Measurements from ENCODE around the gene M1AP. TPM values are rescaled to one million over a fixed set of nuclear protein-coding genes. Genes with fewer than 3 reads are reported as not detected.

The M1AP gene
- total RNA-seq, 1 donor from 2014 or later = 0.20 TPM

DNA sequence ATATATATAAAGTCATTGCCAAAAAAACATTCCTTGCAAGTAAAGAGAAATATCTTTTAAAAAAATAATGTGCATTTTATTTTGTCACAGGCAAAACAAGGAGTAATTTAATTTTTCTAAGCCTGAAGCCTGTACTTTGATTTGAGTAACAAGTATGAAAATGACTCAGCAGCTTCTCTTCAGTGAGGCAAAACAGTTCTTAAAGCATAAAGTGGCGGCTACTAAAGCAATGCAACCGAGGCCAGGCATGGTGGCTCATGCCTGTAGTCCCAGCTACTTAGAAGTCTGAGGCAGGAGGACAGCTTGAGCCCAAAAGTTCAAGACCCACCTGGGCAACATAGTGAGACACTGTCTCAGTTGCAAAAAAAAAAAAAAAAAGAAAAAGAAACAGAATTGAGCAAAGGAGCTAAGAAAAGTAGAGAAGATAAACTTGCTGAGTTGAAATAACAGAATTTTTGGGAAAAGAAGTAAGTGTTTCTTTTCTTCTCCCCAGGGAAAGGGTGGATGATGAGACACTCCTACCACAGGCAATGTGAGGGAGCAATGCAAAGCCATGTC is 64.0 kb downstream of the M1AP start:
- peak overlapping the region; percentile 57 for H3K4me3 Mint-ChIP-seq (ENCODE audit: unreplicated experiment)
- Histone ChIP-seq H3K4me3 (ENCODE audit: insufficient read depth, low read depth, low read length) (no peak overlapping the region), H4K20me1 (ENCODE audit: insufficient read depth, low read length) (no peaks in the 10 kb centered on the region), H3K79me2 (ENCODE audit: insufficient read depth, low read length) (no peaks in the 10 kb centered on the region), H3K36me3 (ENCODE audit: insufficient read depth, low read length) (no peaks in the 10 kb centered on the region), H3K4me2 (ENCODE audit: low read length) (peak overlapping the region; percentile 56), H3K27ac (ENCODE audit: low read depth, low read length) (peak overlapping the region; percentile 19), H3K9me3 (ENCODE audit: insufficient read depth, low read depth, low read length) (no peaks in the 10 kb centered on the region), H2AFZ (ENCODE audit: low read depth, low read length) (no peak overlapping the region), H3K4me1 (ENCODE audit: insufficient read depth, low read length) (peaks cover 21% of the 10 kb centered on the region), H3K9ac (ENCODE audit: low read length) (no peak overlapping the region), H3K27me3 (ENCODE audit: insufficient read depth, low read length) (peaks cover 4% of the 10 kb centered on the region)
- H3K27ac Mint-ChIP-seq (ENCODE audit: unreplicated experiment) = peak overlapping the region; percentile 95
- DNase-seq (ENCODE audit: low read depth) (peak; percentile 47), FAIRE-seq (no peak)
- H3K36me3 Mint-ChIP-seq (ENCODE audit: low read depth, unreplicated experiment) = no peaks in the 10 kb centered on the region
- no peaks in the 10 kb centered on the region for H3K9me3 Mint-ChIP-seq (ENCODE audit: unreplicated experiment)
- H3K4me1 Mint-ChIP-seq (ENCODE audit: low read depth, unreplicated experiment) = peaks cover 19% of the 10 kb centered on the region
- TF ChIP-seq CTCF (IDR thresholded peaks at IDR 0.05; ENCODE audit: insufficient read depth, low read depth, low read length) = no peak
- no peak for TF ChIP-seq EZH2 (IDR thresholded peaks at IDR 0.05; ENCODE audit: insufficient read depth, low read length)
- H3K27me3 Mint-ChIP-seq (ENCODE audit: low read depth, unreplicated experiment) = no peaks in the 10 kb centered on the region

DNA sequence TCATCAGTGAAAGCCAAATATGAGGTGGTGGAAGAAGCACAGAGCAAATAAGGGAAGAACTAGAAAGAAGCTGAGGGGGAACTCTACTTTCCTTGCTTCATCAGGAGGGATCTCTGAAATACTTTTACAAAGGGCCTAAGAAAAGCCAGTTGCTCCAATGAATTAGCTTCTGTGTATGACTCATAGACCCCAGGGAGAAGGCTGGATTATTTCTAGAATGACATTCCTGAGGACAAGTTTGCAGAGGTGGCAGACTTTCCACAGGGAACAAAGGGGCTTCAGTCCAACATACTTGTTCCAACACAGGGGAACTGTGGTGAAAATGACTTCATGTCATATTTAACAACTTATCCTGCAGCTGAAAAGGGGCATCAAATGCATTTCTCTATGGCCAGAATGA is 64.6 kb downstream of the M1AP start:
- H3K27me3 Mint-ChIP-seq (ENCODE audit: low read depth, unreplicated experiment) = no peaks in the 10 kb centered on the region
- Histone ChIP-seq H3K9ac (ENCODE audit: low read length) (no peak overlapping the region), H3K9me3 (ENCODE audit: insufficient read depth, low read depth, low read length) (no peaks in the 10 kb centered on the region), H3K4me1 (ENCODE audit: insufficient read depth, low read length) (peaks cover 21% of the 10 kb centered on the region), H3K4me3 (ENCODE audit: insufficient read depth, low read depth, low read length) (no peak overlapping the region), H4K20me1 (ENCODE audit: insufficient read depth, low read length) (no peaks in the 10 kb centered on the region), H3K4me2 (ENCODE audit: low read length) (peak overlapping the region; percentile 56), H3K27me3 (ENCODE audit: insufficient read depth, low read length) (no peaks in the 10 kb centered on the region), H3K79me2 (ENCODE audit: insufficient read depth, low read length) (no peaks in the 10 kb centered on the region), H2AFZ (ENCODE audit: low read depth, low read length) (no peak overlapping the region), H3K36me3 (ENCODE audit: insufficient read depth, low read length) (no peaks in the 10 kb centered on the region), H3K27ac (ENCODE audit: low read depth, low read length) (peak overlapping the region; percentile 24)
- peak overlapping the region; percentile 63 for H3K4me3 Mint-ChIP-seq (ENCODE audit: unreplicated experiment)
- DNase-seq (ENCODE audit: low read depth) (peak; percentile 65), FAIRE-seq (peak; percentile 74)
- peaks cover 1% of the 10 kb centered on the region for H3K36me3 Mint-ChIP-seq (ENCODE audit: low read depth, unreplicated experiment)
- H3K9me3 Mint-ChIP-seq (ENCODE audit: unreplicated experiment) = no peaks in the 10 kb centered on the region
- peaks cover 19% of the 10 kb centered on the region for H3K4me1 Mint-ChIP-seq (ENCODE audit: low read depth, unreplicated experiment)
- H3K27ac Mint-ChIP-seq (ENCODE audit: unreplicated experiment) = peak overlapping the region; percentile 95
- no peak for TF ChIP-seq CTCF (IDR thresholded peaks at IDR 0.05; ENCODE audit: insufficient read depth, low read depth, low read length)

DNA sequence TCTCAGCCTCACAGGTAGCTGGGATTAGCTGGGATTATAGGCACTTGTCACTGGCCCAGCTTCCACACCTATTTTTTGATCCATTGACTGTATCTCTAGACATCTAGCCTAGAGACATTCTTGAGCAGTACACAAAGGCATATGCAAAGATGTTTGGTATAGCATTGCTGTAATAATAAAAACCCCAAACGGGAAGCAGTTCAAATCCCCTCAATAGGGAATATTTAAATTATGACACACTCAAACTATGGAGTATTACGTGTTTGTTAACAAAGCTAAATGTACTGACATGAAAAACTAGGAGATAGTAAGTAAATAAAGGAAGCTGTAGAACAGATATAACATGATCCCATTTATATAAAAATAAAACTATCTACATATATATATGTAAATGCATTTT is 65.9 kb downstream of the M1AP start:
- Histone ChIP-seq H3K4me3 (ENCODE audit: insufficient read depth, low read depth, low read length) (no peak overlapping the region), H3K27ac (ENCODE audit: low read depth, low read length) (no peak overlapping the region), H4K20me1 (ENCODE audit: insufficient read depth, low read length) (no peaks in the 10 kb centered on the region), H3K9ac (ENCODE audit: low read length) (no peak overlapping the region), H2AFZ (ENCODE audit: low read depth, low read length) (no peak overlapping the region), H3K36me3 (ENCODE audit: insufficient read depth, low read length) (no peaks in the 10 kb centered on the region), H3K27me3 (ENCODE audit: insufficient read depth, low read length) (no peaks in the 10 kb centered on the region), H3K4me2 (ENCODE audit: low read length) (no peak overlapping the region), H3K79me2 (ENCODE audit: insufficient read depth, low read length) (no peaks in the 10 kb centered on the region), H3K4me1 (ENCODE audit: insufficient read depth, low read length) (peaks cover 28% of the 10 kb centered on the region), H3K9me3 (ENCODE audit: insufficient read depth, low read depth, low read length) (no peaks in the 10 kb centered on the region)
- FAIRE-seq (no peak), DNase-seq (ENCODE audit: low read depth) (no peak)
- Mint-ChIP-seq H3K36me3 (ENCODE audit: low read depth, unreplicated experiment) (peaks cover 1% of the 10 kb centered on the region), H3K27ac (ENCODE audit: unreplicated experiment) (no peak overlapping the region), H3K9me3 (ENCODE audit: unreplicated experiment) (no peaks in the 10 kb centered on the region), H3K27me3 (ENCODE audit: low read depth, unreplicated experiment) (no peaks in the 10 kb centered on the region), H3K4me3 (ENCODE audit: unreplicated experiment) (no peak overlapping the region), H3K4me1 (ENCODE audit: low read depth, unreplicated experiment) (peaks cover 25% of the 10 kb centered on the region)
- TF ChIP-seq CTCF (IDR thresholded peaks at IDR 0.05; ENCODE audit: insufficient read depth, low read depth, low read length) = no peak
- TF ChIP-seq EZH2 (IDR thresholded peaks at IDR 0.05; ENCODE audit: insufficient read depth, low read length) = no peak

Data from astrocyte (in vitro differentiated cells and primary cell).